Right lobe of liver (tissue), 4 donors: ENCODE results near the gene BPIFB6.

Experiments
- CTCF ChIP-seq, 4 donors: fragments of 200-600 bp in 3 of 4; fragments of 450-650 bp in 1 of 4; IDR thresholded peaks; one replicate each; pipeline versions ENCODE4 v1.5.1 to v1.8.0; 2016 to 2022; ENCODE audit warnings: antibody characterized with exemption in 4 of 4, mild to moderate bottlenecking in 2 of 4
- POLR2A ChIP-seq: fragments of 450-650 bp; IDR thresholded peaks from one replicate; pipeline ENCODE4 v1.6.1; 2017; ENCODE audit warnings: antibody characterized with exemption, mild to moderate bottlenecking
- donor health status: DM: no; HTN: no; CAD: no.
- donor health status: DM: no; HTN: no; CAD: no.
- donor health status: DM: no; HTN: yes; CAD: no.

- TF ChIP-seq POLR2A (no peak), CTCF (IDR thresholded peaks at IDR 0.05) (no peak)
Observed at GRCh38 chr20:33084722-33085121, 53.3 kb downstream of the BPIFB6 start.
